Activated effector memory CD4-positive, alpha-beta T cell treated with anti-CD3 and anti-CD28 coated beads, Interleukin-2, amount 50 U/mL, for 16 hours (primary cell): ENCODE results near the gene OR3A2.
"Not testable (repeated sequence)": the region's sequence is repeated elsewhere in the genome, so short reads cannot be mapped to it uniquely, and the experiment has no call there.

Experiments
- DNase-seq: peaks from one replicate; pipeline ENCODE4 v3.0.0-alpha.2; 2020

The OR3A2 gene

GRCh38 chr17:3282901-3283300, 103.2 kb downstream of the OR3A2 start:
- DNase-seq = no peak

GRCh38 chr17:3276126-3276525, 110.0 kb downstream of the OR3A2 start:
- DNase-seq = no peak

GRCh38 chr17:3271072-3271848, 114.8 kb downstream of the OR3A2 start:
- DNase-seq = no peak

GRCh38 chr17:3260600-3260999, 125.5 kb downstream of the OR3A2 start:
- no peak for DNase-seq

DNA sequence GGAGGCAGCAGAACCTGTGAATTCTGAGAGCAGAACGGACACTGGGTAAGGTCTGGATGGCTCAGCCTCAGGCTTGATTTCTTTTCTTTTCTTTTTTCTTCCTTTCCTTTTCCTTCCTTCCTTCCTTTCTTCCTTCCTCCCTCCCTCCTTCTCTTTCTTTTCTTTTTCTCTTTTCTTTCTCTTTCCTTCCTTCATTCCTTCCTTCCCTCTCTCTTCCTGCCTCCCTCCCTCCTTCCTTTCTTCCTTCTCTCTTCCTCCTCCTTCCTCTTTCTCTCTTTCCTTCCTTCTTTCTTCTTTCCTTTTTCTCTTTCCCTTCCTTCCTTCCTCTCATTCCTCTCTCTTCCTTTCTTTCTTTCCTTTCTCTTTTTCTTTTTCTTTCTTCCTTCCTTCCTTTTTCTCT, 125.9 kb downstream of the OR3A2 start:
- DNase-seq = no peak

- DNase-seq = no peak
Observed at GRCh38 chr17:3256575-3256974, 129.5 kb downstream of the OR3A2 start.

DNA sequence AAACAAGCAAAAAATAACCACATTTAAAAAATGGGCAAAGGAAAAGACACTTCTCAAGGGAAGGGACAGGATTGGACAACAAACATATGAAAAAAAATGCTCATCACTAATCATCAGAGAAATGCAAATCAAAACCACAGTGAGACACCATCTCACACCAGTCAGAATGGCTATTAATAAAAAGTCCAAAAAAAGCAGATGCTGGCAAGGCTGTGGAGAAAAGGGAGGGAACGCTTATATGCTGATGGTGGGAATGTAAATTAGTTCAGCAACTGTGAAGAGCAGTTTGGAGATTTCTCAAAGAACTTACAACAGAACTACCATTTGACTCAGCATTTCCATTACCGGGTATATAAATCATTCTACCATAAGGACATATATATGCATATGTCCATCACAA, 137.1 kb downstream of the OR3A2 start:
- not testable (repeated sequence) for DNase-seq

GRCh38 chr17:3244841-3245240, 141.3 kb downstream of the OR3A2 start:
- DNase-seq = not testable (repeated sequence)

DNA sequence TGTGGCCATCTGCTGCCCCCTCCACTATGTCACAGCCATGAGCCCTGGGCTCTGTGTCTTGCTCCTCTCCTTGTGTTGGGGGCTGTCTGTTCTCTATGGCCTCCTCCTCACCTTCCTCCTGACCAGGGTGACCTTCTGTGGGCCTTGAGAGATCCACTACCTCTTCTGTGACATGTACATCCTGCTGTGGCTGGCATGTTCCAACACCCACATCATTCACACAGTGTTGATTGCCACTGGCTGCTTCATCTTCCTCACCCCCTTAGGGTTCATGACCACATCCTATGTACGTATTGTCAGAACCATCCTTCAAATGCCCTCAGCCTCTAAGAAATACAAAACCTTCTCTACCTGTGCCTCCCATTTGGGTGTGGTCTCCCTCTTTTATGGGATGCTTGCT, 145.1 kb downstream of the OR3A2 start:
- not testable (repeated sequence) for DNase-seq

GRCh38 chr17:3238685-3239084, 147.4 kb downstream of the OR3A2 start:
- not testable (repeated sequence) for DNase-seq

DNA sequence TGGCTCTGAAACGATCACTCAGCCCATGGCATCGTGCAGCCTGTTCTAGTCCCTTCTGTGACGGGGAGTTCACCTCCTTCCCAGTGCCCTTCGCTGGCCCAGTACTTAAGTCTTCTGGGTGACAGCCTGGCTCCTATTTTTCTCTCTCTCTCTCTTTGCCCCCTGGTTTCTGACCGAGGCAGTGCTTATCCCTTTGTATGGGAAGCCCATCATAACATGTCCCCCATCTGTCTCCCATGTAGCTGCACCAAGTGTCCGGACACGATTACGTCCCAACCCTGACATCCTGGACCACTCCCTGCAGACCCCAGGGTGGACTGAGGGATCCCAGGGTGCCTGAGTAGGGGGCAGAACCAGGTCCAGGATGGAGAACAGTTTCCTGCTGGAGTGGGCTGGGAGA, 153.8 kb downstream of the OR3A2 start:
- DNase-seq = not testable (repeated sequence)
